PC-9 (cell line): ENCODE results near the gene SLC7A8. TPM values are rescaled to one million over a fixed set of nuclear protein-coding genes. Genes with fewer than 3 reads are reported as not detected.

Source experiments
- BruUV-seq: library from RNA; stranded (reverse); fragments of 400-500 nt; replicated peaks from 2 replicates; lab custom pipeline; 2021; lab: Mats Ljungman, UMichigan
- CTCF ChIA-PET: fragments of 300-600 bp; sonication (Branson Sonifier 250); formaldehyde crosslinking; loops from one replicate; lab custom pipeline; 2022; ENCODE audit warnings: antibody characterized with exemption; lab: Charles Lee
- POLR2A ChIA-PET: fragments of 300-600 bp; sonication (Branson Sonifier 250); formaldehyde crosslinking; loops from one replicate; lab custom pipeline; 2022; ENCODE audit warnings: antibody characterized with exemption; ENCODE audit not compliant: unreplicated experiment; lab: Charles Lee
- DNase-seq, 2 experiments: peaks; one replicate each; pipeline versions ENCODE4 v3.0.0 to v3.0.0-alpha.2; 2015 to 2022; ENCODE audit warnings: mixed read lengths in 1 of 2
- H2AFZ ChIP-seq: fragments of 200-600 bp; sonication (generic); 2 replicates; pipeline ENCODE4 v1.8.1; 2017; ENCODE audit warnings: antibody characterized with exemption
- H3F3A ChIP-seq: fragments of 200-600 bp; sonication (generic); 2 replicates; pipeline ENCODE4 v1.8.1; 2017; ENCODE audit warnings: antibody characterized with exemption, mild to moderate bottlenecking, low read depth; ENCODE audit not compliant: insufficient read depth
- H3K27ac ChIP-seq: fragments of 200-600 bp; sonication (generic); 2 replicates; pipeline ENCODE4 v1.6.1; 2016; ENCODE audit warnings: mixed run types
- H3K27me3 ChIP-seq: fragments of 200-600 bp; sonication (generic); 2 replicates; pipeline ENCODE4 v1.6.1; 2016; ENCODE audit warnings: low read depth, mixed run types; ENCODE audit not compliant: insufficient read depth
- H3K36me3 ChIP-seq: fragments of 200-600 bp; sonication (generic); 2 replicates; pipeline ENCODE4 v1.6.1; 2016; ENCODE audit warnings: low read depth, mixed run types
- H3K4me1 ChIP-seq: fragments of 200-600 bp; sonication (generic); replicated peaks from 2 replicates; pipeline ENCODE4 v1.6.1; 2016; ENCODE audit warnings: mixed run types; ENCODE audit not compliant: insufficient read depth
- H3K4me2 ChIP-seq: fragments of 200-600 bp; sonication (generic); 2 replicates; pipeline ENCODE4 v1.6.1; 2017; ENCODE audit warnings: mixed run types
- H3K4me3 ChIP-seq: fragments of 200-600 bp; sonication (generic); 2 replicates; pipeline ENCODE4 v1.6.1; 2016; ENCODE audit warnings: mixed run types
- H3K79me2 ChIP-seq: fragments of 200-600 bp; sonication (generic); 2 replicates; pipeline ENCODE4 v1.6.1; 2017; ENCODE audit warnings: low read depth, mixed run types
- H3K9me2 ChIP-seq: fragments of 200-600 bp; sonication (generic); 2 replicates; pipeline ENCODE4 v1.8.1; 2017; ENCODE audit warnings: mild to moderate bottlenecking; ENCODE audit not compliant: insufficient read depth
- H3K9me3 ChIP-seq: fragments of 200-600 bp; sonication (generic); 2 replicates; pipeline ENCODE4 v1.8.1; 2016; ENCODE audit warnings: low read depth; ENCODE audit not compliant: insufficient read depth
- H4K20me1 ChIP-seq: fragments of 200-600 bp; sonication (generic); 2 replicates; pipeline ENCODE4 v1.8.1; 2017; ENCODE audit not compliant: insufficient read depth
- CTCF ChIP-seq: fragments of 200-600 bp; sonication (generic); conservative IDR thresholded peaks from 2 replicates; pipeline ENCODE4 v1.6.1; 2017; ENCODE audit warnings: mixed run types, antibody characterized with exemption, mild to moderate bottlenecking, moderate library complexity
- EZH2 ChIP-seq: fragments of 200-600 bp; sonication (generic); IDR thresholded peaks from 2 replicates; pipeline ENCODE4 v1.8.0; 2017; ENCODE audit warnings: antibody characterized with exemption, low read depth
- intact Hi-C: fragments of 100-400 bp; cut with micrococcal nuclease; formaldehyde crosslinking; loops from one replicate; pipeline ENCODE4 v1.10.0; 2022; ENCODE audit not compliant: unreplicated experiment
- total RNA-seq: library from RNA; stranded (reverse); gene quantifications from 2 replicates; pipeline ENCODE4 v1.2.3, GENCODE V29; 2021

SLC7A8 gene
- total RNA-seq, 1 experiment from 2014 or later, result 3.6 TPM

GRCh38 chr14:23104591-23105347 is 78.7 kb downstream of the SLC7A8 start, which contains the start of gene CIROP:
Gene CIROP, minus strand, starts transcription at chr14:23104989. Its CDS starts 69 bp downstream, at chr14:23104920.
- CTCF ChIA-PET, result no interaction called here
- intact Hi-C loops, result no loop called here
- DNase-seq, result no peak
- POLR2A ChIA-PET, result no interaction called here
- Histone ChIP-seq H3K4me2 (no peak within 1 kb of the TSS), H3K9me3 (no peaks in the 10 kb centered on the region), H3K4me3 (no peak within 1 kb of the TSS), H3K27ac (no peak within 1 kb of the TSS), H3F3A (no peaks in the 10 kb centered on the region), H3K4me1 (no peaks in the 10 kb centered on the region), H3K27me3 (no peaks in the 10 kb centered on the region), H4K20me1 (no peaks in the 10 kb centered on the region), H3K79me2 (no peaks in the 10 kb centered on the region), H3K9me2 (no peaks in the 10 kb centered on the region), H3K36me3 (no peaks in the 10 kb centered on the region), H2AFZ (no peak within 1 kb of the TSS)
- TF ChIP-seq EZH2 (no peak), CTCF (no peak)
- no TSS peak for BruUV-seq

GRCh38 chr14:23104070-23104590 is 79.3 kb downstream of the SLC7A8 start:
- no peaks in the 10 kb centered on the region; the same call in 1 of the 2 replicates for H3F3A ChIP-seq
- H3K9me3 ChIP-seq, result no peaks in the 10 kb centered on the region
- H3K4me3 ChIP-seq, result no peak overlapping the region
- no peak overlapping the region for H3K27ac ChIP-seq
- intact Hi-C loops, result no loop called here
- no peaks in the 10 kb centered on the region; the same call in 1 of the 2 replicates for H4K20me1 ChIP-seq
- no peak overlapping the region for H3K4me2 ChIP-seq
- 0 out of 2 replicates have a peak, but pooled peaks cover under 1% of the 10 kb centered on the region for H3K79me2 ChIP-seq
- H3K36me3 ChIP-seq, result no peaks in the 10 kb centered on the region
- H2AFZ ChIP-seq, result no peak overlapping the region
- H3K4me1 ChIP-seq, result no peaks in the 10 kb centered on the region
- ChIA-PET POLR2A (interaction anchor here (0.6 kb wide), 1 partner anchor 763 kb away, joined by 4 read pairs; no protein-coding TSS in a partner anchor), CTCF (no interaction called here)
- BruUV-seq, result no TSS peak
- TF ChIP-seq EZH2 (no peak), CTCF (no peak)
- H3K27me3 ChIP-seq, result no peaks in the 10 kb centered on the region
- DNase-seq, result no peak
- no peaks in the 10 kb centered on the region for H3K9me2 ChIP-seq

GRCh38 chr14:23103581-23103980 is 79.9 kb downstream of the SLC7A8 start:
- no peaks in the 10 kb centered on the region for H3K27me3 ChIP-seq
- H3K9me2 ChIP-seq, result no peaks in the 10 kb centered on the region
- H3K9me3 ChIP-seq, result no peaks in the 10 kb centered on the region
- H2AFZ ChIP-seq, result no peak overlapping the region
- H4K20me1 ChIP-seq, result no peaks in the 10 kb centered on the region; the same call in 1 of the 2 replicates
- no peak overlapping the region for H3K4me3 ChIP-seq
- H3K4me2 ChIP-seq, result no peak overlapping the region
- no peaks in the 10 kb centered on the region for H3K4me1 ChIP-seq
- BruUV-seq, result no TSS peak
- H3K27ac ChIP-seq, result no peak overlapping the region
- peaks cover 3% of the 10 kb centered on the region; the same call in 1 of the 2 replicates for H3K36me3 ChIP-seq
- intact Hi-C loops, result no loop called here
- ChIA-PET CTCF (no interaction called here), POLR2A (interaction anchor here (0.6 kb wide), 1 partner anchor 763 kb away, joined by 4 read pairs; no protein-coding TSS in a partner anchor)
- no peak for DNase-seq
- peaks cover 6% of the 10 kb centered on the region for H3K79me2 ChIP-seq
- no peak for TF ChIP-seq EZH2
- TF ChIP-seq CTCF, result no peak
- no peaks in the 10 kb centered on the region; the same call in 1 of the 2 replicates for H3F3A ChIP-seq
